WTC11 (cell line): Measurements from ENCODE around the gene HELZ.

Experiments
- ATF1 ChIP-seq: sonication (generic); formaldehyde crosslinking; IDR thresholded peaks from 2 replicates; pipeline ENCODE4 v1.8.1; 2023; ENCODE audit warnings: mild to moderate bottlenecking, moderate library complexity, missing genetic modification reagents
- ATF3 ChIP-seq: sonication (generic); formaldehyde crosslinking; conservative IDR thresholded peaks from 2 replicates; pipeline ENCODE4 v1.8.1; 2022; ENCODE audit warnings: mild to moderate bottlenecking, missing genetic modification reagents
- CTCF ChIP-seq: fragments of 200-600 bp; IDR thresholded peaks from 2 replicates; pipeline ENCODE4 v1.8.0; 2022; ENCODE audit warnings: antibody characterized with exemption
- MLX ChIP-seq: sonication (generic); formaldehyde crosslinking; IDR thresholded peaks from 2 replicates; pipeline ENCODE4 v1.8.1; 2023; ENCODE audit warnings: mild to moderate bottlenecking, missing genetic modification reagents, moderate library complexity
- TCF7 ChIP-seq: sonication (generic); formaldehyde crosslinking; IDR thresholded peaks from 2 replicates; pipeline ENCODE4 v1.8.0; 2022; ENCODE audit warnings: mild to moderate bottlenecking, low read depth, missing genetic modification reagents, moderate library complexity
- TP53 ChIP-seq: sonication (generic); formaldehyde crosslinking; IDR thresholded peaks from 2 replicates; pipeline ENCODE4 v1.8.1; 2023; ENCODE audit warnings: mild to moderate bottlenecking, missing genetic modification reagents
- USF1 ChIP-seq: sonication (generic); formaldehyde crosslinking; IDR thresholded peaks from 2 replicates; pipeline ENCODE4 v1.8.0; 2022; ENCODE audit warnings: mild to moderate bottlenecking, missing genetic modification reagents
- USF2 ChIP-seq: sonication (generic); formaldehyde crosslinking; IDR thresholded peaks from 2 replicates; pipeline ENCODE4 v1.8.1; 2023; ENCODE audit warnings: mild to moderate bottlenecking, missing genetic modification reagents, moderate library complexity
- ZMAT4 ChIP-seq: fragments of 250-450 bp; sonication (Bioruptor Pico); IDR thresholded peaks from 2 replicates; pipeline ENCODE4 v1.9.0; 2021; ENCODE audit warnings: mild to moderate bottlenecking
- ZNF232 ChIP-seq: sonication (generic); formaldehyde crosslinking; IDR thresholded peaks from 2 replicates; pipeline ENCODE4 v1.8.0; 2022; ENCODE audit warnings: mild to moderate bottlenecking, missing genetic modification reagents
- ZNF671 ChIP-seq: fragments of 250-450 bp; sonication (Bioruptor Pico); IDR thresholded peaks from 2 replicates; pipeline ENCODE4 v1.8.0; 2021; ENCODE audit warnings: mild to moderate bottlenecking

GRCh38 chr17:67151717-67152116, 93.3 kb downstream of the HELZ start:
- no peak for TF ChIP-seq CTCF
- TF ChIP-seq MLX (CRISPR knock-in tag), result no peak
- TF ChIP-seq ATF1 (CRISPR knock-in tag), result no peak
- no peak for TF ChIP-seq ZMAT4 (CRISPR knock-in tag)
- TF ChIP-seq USF2 (CRISPR knock-in tag), result no peak
- TF ChIP-seq TCF7, result no peak
- no peak for TF ChIP-seq ZNF671 (CRISPR knock-in tag)
- TF ChIP-seq TP53, result no peak
- no peak for TF ChIP-seq ATF3 (CRISPR knock-in tag)
- TF ChIP-seq ZNF232 (CRISPR knock-in tag), result no peak
- TF ChIP-seq USF1 (CRISPR knock-in tag), result no peak
